KBM-7 (cell line): ENCODE data around the gene G6PD.
A peak's percentile ranks its signal among the peaks of the same experiment; 100 is the strongest.
"Not testable (repeated sequence)": the region's sequence is repeated elsewhere in the genome, so short reads cannot be mapped to it uniquely, and the experiment has no call there.

Source experiments
- DNase-seq: peaks from one replicate; pipeline ENCODE4 v3.0.0-alpha.2; 2015
- in situ Hi-C: fragments of 300-500 bp; cut with MboI; formaldehyde crosslinking; loops from 2 replicates; pipeline ENCODE4 v1.14.3; 2020; ENCODE audit warnings: low sequenced_read_pairs, low pct_unique_long_range_greater_than_20kb, mixed read lengths

G6PD gene

GRCh38 chrX:154547245-154548027 lies 790 bp upstream of the G6PD start, which contains the start of gene IKBKG:
Gene IKBKG, plus strand, starts transcription at chrX:154547620. Its CDS starts 4,383 bp downstream, at chrX:154552003.
- peak; percentile 96 for DNase-seq
- in situ Hi-C loops: no loop called here

DNA sequence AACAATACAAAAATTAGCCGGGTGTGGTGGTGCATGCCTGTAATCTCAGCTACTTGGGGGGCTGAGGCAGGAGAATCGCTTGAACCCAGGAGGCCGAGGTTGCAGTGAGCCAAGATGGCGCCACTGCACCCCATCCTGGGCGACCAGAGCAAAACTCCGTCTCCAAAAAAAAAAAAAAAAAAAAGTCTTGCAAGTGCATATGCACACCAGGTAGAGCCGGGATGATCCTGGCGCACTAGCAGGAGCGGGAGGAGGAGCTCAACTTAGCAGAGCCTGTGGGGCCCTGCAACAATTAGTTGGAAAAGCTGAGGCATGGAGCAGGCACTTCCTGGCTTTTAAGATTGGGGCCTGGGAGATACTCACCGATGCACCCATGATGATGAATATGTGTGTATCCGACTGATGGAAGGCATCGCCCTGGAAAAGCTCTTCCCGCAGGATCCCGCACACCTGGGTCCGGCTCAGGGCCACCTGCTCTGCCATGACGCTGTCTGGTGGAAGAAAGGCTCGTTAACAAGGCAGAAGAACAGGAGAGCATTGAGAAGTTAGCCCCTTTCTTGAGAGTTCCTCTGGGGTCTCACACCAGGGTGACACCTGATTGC lies 872 bp downstream of the G6PD start:
- in situ Hi-C loops: no loop called here

GRCh38 chrX:154542723-154543424 lies 3.8 kb downstream of the G6PD start:
- in situ Hi-C loops: no loop called here
- peak; percentile 93 for DNase-seq

More for the DNA sequence above, 872 bp downstream of the G6PD start:
- no peak for DNase-seq

- peak; percentile 94 for DNase-seq
- in situ Hi-C loops: no loop called here
Measured at GRCh38 chrX:154541896-154542722, 4.5 kb downstream of the G6PD start.

DNA sequence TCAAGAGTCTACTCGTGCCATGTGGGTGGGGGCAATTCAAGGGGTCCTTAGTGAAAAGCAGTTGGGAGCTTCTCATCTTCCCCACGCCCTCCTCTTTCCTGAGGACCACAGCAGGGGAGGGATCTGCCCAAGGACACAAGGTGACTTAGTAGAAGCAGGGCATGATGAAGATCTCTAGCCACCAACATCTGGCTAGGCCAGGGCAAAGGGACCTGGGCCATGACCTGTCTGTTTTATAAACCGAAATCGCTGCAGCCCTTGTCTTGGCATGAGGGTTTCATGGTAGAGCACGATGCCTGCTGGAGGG lies 5.1 kb downstream of the G6PD start:
- in situ Hi-C loops: no loop called here
- no peak for DNase-seq

- no peak for DNase-seq
- in situ Hi-C loops: no loop called here
Measured at GRCh38 chrX:154540897-154541535, 5.6 kb downstream of the G6PD start.

GRCh38 chrX:154540365-154540764 lies 6.3 kb downstream of the G6PD start:
- in situ Hi-C loops, DNase-seq: not testable (repeated sequence)

GRCh38 chrX:154539077-154539476 lies 7.6 kb downstream of the G6PD start:
- in situ Hi-C loops: no loop called here
- no peak for DNase-seq

DNA sequence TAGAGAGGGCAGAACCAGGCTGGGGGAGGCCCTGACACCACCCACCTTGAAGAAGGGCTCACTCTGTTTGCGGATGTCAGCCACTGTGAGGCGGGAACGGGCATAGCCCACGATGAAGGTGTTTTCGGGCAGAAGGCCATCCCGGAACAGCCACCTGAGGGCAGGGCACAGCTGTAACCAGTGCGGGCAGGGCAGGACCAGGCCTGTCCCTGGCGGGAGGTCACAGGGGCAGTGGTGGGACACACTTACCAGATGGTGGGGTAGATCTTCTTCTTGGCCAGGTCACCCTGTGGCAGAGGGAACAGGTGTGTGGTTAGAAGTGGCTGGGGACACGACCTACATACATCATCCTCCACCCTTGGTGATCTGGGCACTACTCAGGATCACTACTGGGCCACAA lies 10.8 kb downstream of the G6PD start:
- in situ Hi-C loops: no loop called here
- DNase-seq: no peak

DNA sequence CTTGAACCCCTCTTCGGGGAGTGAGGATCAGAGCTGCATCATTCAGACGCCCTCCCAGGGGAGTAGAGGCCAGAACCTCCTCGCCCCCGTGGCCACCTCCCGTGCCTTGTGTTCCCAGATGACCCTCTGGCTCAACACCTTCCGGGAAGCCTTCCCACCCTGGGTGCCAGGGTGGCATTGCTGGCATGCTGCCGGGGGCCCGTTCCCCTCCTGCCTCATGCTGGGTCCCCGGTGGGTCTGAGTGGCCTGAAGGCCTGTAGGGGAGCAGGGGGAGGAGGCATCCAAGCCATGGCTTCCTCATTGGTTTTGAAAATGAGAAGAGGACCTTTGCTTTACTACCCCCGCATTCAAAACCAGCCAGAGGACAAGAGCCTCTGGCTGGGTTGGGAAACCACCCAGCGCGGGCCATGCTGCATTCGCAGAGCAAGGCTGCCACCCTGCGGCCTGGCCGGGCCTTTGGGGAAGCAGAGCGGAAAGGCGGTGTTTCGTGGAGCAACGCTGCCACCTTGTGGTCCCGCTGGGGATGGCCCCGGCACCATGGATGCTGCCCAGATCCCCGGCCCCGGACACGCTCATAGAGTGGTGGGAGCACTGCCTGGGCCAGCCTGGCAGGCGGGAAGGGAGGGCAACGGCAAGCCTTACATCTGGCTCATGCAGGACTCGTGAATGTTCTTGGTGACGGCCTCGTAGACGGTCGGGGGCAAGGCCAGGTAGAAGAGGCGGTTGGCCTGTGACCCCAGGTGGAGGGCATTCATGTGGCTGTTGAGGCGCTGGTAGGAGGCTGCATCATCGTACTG lies 11.9 kb downstream of the G6PD start:
- in situ Hi-C loops: no loop called here
- DNase-seq: peak; percentile 93

DNA sequence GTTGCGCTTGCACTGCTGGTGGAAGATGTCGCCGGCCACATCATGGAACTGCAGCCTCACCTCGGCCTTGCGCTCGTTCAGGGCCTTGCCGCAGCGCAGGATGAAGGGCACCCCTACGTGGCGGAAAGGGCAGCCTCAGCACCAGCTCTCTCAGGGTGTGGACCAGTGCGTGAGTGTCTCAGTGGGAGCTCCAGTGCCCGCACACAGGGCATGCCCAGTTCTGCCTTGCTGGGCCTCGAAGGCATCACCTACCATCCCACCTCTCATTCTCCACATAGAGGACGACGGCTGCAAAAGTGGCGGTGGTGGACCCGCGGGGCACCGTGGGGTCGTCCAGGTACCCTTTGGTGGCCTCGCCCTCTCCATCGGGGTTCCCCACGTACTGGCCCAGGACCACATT lies 14.0 kb downstream of the G6PD start:
- DNase-seq: no peak
- in situ Hi-C loops: no loop called here

DNA sequence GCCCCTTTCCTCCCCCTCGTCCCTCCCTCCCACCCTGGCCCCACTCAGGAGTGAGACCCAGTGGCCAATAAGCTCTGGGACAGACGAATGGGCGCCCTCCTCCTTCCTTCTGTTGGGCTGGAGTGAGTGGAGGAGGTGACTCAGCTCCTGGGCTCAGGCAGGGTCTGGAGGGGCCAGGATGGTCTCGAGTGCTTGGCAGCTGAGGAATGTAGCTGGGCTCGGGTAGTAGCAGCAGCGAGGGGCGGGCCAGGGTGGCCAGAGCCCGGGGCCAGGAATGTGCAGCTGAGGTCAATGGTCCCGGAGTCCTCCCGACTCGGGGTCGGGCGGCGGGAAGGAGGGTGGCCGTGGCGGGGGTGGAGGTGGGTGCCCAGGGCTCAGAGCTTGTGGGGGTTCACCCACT lies 15.0 kb downstream of the G6PD start:
- no peak for DNase-seq
- in situ Hi-C loops: no loop called here

DNA sequence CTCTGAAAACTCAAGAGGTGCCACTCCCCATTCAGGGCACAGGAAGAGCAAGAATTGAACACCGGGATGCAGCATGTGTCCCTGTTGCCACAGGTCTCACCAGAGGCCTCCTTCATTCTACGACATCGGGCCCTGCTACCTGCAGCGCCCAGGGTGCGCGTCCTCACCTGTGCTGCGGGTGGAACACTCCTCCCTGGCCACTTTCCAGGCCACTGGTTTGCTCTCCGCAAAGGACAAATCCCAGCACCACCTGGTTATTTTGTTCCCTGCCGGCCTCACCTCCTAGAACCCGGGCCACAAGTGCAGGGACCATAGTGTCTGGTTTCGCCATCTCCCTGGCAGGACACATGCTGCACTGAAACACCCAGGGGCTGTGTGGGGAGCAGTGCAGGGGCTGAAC lies 16.4 kb downstream of the G6PD start:
- in situ Hi-C loops: no loop called here
- DNase-seq: no peak

- DNase-seq: no peak
- in situ Hi-C loops: no loop called here
Measured at GRCh38 chrX:154529206-154529612, 17.4 kb downstream of the G6PD start.

DNA sequence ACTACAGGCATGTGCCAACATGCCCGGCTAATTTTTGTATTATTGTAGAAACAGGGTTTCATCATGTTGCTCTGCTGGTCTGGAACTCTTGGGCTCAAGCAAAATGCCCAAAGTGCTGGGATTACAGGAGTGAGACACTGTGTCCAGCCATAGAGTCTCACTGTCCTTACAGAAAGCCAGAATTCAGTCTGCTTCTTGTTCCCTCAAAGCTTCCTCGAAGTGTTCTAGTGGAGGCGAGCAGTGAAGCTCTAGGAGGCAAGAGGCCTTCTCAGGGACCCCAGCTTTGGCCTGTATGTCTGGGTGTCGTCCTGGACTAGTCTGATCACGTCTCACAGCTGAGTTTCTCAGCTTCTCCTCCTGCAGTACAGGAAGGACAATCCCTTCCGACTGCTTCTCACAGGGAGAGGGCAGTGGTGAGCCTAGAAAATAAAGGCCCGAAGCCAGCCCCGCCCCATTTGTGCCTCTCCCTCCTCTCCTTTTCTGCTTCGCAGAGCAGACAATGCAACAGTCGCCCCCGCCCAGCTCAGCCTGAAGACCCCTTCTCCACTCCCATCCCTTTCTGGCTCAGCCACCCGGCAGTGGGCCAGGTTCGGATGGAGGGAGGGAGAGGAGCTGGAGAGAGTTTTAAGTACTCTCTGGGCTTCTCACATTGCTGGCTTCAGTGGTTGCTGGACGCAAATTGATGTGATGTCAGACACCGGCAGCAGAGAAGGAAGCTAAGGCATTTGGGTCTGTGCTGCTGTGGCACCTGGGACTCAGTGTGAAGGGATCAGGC lies 19.6 kb downstream of the G6PD start:
- peak; percentile 94 for DNase-seq
- in situ Hi-C loops: no loop called here

DNA sequence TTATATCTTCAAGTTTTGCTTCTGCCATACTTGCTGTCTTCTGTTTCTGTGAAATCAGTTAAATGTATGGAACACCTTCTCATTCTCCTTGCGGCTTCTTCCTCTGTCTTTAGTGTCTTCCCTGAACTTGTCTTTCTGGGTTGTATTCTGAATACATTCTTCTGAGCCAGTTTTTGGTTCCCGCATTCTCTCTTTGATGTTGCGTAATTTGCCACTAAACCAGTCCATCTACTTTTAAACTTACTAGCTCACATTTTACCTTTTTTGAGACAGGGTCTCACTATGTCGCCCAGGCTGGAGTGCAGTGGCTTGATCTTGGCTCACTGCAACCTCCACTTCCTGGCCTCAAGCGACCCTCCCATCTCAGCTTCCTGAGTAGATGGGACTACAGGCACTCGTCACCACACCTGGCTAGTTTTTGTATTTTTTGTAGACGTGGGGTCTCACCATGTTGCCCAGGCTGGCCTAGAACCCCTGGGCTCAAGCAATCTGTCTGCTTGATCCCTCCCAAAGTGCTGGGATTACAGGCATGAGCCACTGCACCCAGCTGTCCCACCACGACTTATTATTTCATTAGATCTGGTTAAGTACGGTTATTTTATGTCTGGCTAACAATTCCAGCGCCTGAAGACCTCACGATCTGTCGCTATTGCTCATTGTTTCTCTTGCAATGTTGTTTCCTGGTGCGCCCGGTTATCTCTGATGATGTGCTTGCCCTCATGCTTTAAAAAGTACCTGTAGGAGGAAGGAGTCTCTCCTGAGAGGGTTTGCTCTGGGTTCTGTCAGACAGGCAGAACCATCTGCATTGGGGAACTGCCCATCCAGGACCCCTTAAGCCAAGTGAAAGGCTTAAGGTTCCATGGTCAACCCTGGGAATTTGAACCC lies 20.8 kb downstream of the G6PD start:
- in situ Hi-C loops: no loop called here
- DNase-seq: no peak

DNA sequence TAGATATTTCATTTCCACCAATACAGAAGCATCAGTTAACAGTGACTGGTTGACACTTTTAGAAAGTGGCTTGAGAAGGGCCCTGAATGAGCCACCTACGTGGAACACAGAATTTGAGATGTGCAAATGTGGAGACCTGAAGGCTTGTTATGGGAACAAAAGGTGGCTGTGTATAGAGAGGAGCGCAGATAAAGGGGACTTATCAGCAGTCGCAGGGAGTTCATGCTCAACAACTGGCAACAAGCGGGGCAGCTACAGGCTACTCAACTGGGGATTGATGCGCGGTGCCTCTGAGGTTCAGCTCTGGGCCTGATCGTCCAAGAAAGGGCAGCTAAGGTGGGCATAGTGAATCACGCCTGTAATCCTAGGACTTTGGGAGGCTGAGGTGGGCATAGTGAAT lies 27.3 kb downstream of the G6PD start:
- in situ Hi-C loops: no loop called here
- no peak for DNase-seq
